Ramos (cell line): Measurements from ENCODE around the gene IL37.

Source experiments
- in situ Hi-C: fragments of 300-500 bp; cut with MboI; formaldehyde crosslinking; loops from one replicate; pipeline ENCODE4 v1.14.3; 2022; ENCODE audit warnings: low sequenced_read_pairs; ENCODE audit not compliant: unreplicated experiment

The IL37 gene, protein sequence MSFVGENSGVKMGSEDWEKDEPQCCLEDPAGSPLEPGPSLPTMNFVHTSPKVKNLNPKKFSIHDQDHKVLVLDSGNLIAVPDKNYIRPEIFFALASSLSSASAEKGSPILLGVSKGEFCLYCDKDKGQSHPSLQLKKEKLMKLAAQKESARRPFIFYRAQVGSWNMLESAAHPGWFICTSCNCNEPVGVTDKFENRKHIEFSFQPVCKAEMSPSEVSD

GRCh38 chr2:112910865-112911264, at the start of gene IL37:
Gene IL37 (plus strand): TSS chr2:112911165. CDS start chr2:112913013, 1,848 bp downstream.
- in situ Hi-C loops: no loop called here

DNA sequence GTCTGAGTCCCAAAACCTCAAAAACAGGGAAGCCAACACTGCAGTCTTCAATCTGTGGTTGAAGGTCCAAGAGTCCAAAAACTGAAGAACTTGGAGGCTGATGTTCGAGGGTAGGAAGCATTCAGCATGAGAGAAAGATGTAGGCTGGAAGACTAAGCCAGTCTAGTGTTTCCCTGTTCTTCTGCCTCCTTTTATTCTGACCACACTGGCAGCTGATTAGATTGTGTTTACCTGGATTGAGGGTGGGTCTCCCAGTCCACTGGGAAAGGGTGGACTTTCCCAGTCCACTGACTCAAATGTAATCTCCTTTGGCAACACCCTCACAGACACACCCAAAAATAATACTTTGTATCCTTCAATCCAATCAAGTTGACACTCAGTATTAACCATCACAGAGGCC, 46.9 kb upstream of the IL37 start:
- in situ Hi-C loops: no loop called here

GRCh38 chr2:112866128-112866835, 44.7 kb upstream of the IL37 start:
- in situ Hi-C loops: no loop called here

DNA sequence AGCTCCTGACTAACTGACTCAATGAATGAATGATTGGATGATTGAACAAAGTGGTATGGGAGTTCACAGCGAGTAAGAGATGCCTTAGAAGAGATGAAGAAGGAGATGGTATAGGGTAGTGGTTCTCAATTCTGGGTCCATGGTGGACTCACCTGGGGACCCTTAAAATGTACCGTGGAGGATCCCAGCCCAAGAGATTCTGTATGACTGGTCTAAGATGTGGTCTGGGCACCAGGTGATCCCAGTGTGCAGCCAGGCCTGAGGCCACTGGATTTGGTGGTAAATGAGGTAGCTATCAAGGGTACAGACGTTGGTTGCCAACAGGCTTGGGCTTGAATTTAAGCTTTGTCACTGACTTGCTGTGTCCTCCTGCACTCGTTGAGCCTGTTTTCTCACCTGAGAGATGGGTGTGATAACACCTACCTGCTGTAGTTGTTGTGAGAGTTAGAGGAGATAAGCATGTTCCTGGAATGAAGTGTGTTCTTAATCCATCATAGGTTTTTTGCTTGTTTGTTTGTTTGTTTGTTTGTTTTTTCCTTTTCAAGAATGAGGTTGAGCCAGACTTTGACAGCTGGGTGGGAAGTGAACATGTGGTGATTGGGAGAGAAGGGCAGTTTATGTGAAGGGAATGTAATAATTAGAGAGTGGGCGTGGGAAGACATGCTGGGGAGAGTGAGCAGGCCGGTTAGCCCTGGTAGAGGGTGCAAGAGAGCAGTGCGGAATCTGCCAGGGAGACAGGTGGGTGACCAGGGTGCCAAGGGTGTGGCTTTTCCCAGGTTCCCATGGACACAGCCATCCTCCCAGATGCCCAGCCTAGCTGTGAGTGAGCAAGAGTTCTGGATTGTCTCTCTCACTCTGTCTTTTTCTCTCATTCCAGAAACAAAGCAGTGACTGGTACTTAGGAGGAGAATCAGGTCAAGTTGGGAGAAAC, 43.0 kb upstream of the IL37 start:
- in situ Hi-C loops: no loop called here

DNA sequence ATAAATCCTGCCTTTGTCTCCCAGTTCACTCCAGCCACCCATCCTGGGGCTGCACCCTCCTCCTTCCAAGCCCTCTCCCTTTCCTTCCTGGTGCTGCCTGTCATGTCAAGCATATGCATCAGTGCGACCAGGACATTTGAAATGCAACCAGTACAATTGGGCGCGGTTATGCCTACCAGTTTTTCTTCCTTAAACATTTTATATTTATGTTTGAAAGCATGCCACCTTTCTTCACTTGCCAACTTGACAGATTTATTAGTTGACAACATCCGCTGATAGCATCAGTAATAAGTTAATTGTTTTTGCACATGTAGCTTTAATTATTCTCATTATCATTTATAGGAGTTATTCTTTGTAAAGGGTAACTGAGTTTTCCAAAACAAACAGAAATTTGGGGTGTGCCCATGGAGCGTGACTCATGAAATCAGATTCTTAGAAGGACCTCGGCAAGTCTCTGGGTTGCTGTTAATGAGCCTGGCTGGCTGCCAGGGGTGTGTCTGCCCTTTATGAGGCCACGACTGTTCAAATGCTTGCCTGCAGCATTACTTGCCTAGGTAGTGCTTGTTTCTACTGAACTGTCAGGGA, 41.6 kb upstream of the IL37 start:
- in situ Hi-C loops: no loop called here

GRCh38 chr2:112870841-112871835, 39.8 kb upstream of the IL37 start:
- in situ Hi-C loops: no loop called here

- in situ Hi-C loops: no loop called here
These were observed 34.6 kb upstream of the IL37 start for GRCh38 chr2:112876257-112876970.

- in situ Hi-C loops: no loop called here
These were observed 34.0 kb upstream of the IL37 start for GRCh38 chr2:112876971-112877361.

GRCh38 chr2:112877423-112877822, 33.5 kb upstream of the IL37 start:
- in situ Hi-C loops: no loop called here

DNA sequence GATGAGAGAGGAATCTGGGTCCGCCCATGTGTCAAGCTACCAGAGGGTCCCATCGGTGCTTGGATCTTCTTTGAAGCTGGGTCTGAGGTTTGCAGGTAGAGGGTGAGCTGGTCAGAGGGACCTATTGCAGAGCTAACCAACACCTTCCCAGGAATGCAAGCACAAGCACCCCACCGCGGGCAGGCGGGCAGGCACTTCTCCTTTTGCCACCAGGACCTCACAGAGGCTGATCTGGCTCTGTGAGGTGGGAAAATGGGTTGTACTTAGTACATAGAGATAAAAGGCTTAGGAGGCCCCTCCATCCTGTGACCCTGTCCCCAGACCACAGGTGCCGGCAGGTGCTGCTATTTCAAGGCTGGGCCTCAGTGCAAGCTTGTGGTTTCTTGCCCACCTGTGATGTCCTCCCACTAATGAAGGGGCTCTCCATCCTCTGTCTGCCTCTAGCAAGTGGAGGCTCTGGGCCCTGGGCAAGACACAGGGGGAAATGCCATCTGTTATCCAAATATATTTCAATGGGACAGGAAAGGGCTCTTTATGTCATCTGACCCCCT, 31.4 kb upstream of the IL37 start:
- in situ Hi-C loops: loop anchor here (10.0 kb wide), 1 partner anchor 255 kb away; no protein-coding TSS in a partner anchor

DNA sequence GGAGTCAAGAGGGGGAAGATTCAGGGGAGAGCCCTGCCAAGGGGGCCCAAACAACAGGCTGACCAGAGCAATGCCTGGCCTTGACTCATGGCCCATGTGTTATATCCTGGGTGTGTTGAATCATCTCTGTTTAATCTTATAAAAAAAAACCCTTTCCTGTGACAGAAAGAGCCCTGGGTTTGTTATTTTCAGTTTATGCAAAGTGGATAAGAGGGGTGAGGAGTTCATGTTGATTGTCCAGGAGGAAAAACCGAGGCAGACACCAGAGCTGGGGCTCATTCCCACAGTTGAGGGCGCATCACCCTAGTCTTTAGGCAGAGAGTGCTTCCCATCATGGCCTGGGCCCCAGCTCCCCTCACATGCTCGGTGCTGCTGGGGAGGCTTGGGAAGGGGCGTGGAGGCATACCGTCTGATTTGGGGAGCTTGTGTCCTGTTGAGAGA, 30.9 kb upstream of the IL37 start:
- in situ Hi-C loops: loop anchor here (10.0 kb wide), 1 partner anchor 255 kb away; no protein-coding TSS in a partner anchor

GRCh38 chr2:112880696-112881095, 30.3 kb upstream of the IL37 start:
- in situ Hi-C loops: loop anchor here (10.0 kb wide), 1 partner anchor 256 kb away; no protein-coding TSS in a partner anchor

- in situ Hi-C loops: loop anchor here (10.0 kb wide), 1 partner anchor 257 kb away; no protein-coding TSS in a partner anchor
These were observed 29.6 kb upstream of the IL37 start for GRCh38 chr2:112881217-112881985.

- in situ Hi-C loops: loop anchor here (10.0 kb wide), 1 partner anchor 259 kb away; no protein-coding TSS in a partner anchor
These were observed 27.3 kb upstream of the IL37 start for GRCh38 chr2:112883669-112884068.

- in situ Hi-C loops: loop anchor here (10.0 kb wide), 1 partner anchor 260 kb away; no protein-coding TSS in a partner anchor
These were observed 26.0 kb upstream of the IL37 start for GRCh38 chr2:112884869-112885505.

DNA sequence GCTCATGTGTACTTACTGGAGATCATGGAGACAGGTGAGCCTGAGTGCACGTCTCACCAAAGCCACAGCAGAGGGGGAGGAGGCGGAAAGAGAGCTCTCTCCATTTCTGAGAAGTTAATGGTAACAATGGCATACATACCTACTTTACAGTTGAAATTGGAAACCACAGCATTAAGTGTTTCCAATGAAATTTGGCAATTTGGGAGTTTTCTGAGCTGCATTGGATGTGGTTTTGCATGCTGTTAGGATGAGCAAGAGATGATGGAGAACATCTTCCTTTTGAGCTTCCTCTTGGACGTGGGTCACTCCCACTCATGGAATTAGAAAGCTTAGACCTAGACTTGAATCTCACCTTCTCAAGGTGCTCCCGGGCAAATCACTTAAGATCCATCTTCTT, 25.5 kb upstream of the IL37 start:
- in situ Hi-C loops: loop anchor here (10.0 kb wide), 1 partner anchor 261 kb away; no protein-coding TSS in a partner anchor

- in situ Hi-C loops: loop anchor here (10.0 kb wide), 1 partner anchor 261 kb away; no protein-coding TSS in a partner anchor
These were observed 24.7 kb upstream of the IL37 start for GRCh38 chr2:112886291-112886690.
